SU-DHL-6 (cell line): Measurements from ENCODE around the gene HOXD3.

Experiments used
- H2AFZ ChIP-seq: fragments of 200-600 bp; sonication (generic); 2 replicates; pipeline ENCODE4 v1.6.1; 2014; ENCODE audit warnings: low read depth, mild to moderate bottlenecking, moderate library complexity, mixed read lengths, antibody characterized with exemption, low read length; ENCODE audit not compliant: severe bottlenecking
- H3F3A ChIP-seq: fragments of 200-600 bp; shearing (Covaris generic); 2 replicates; pipeline ENCODE4 v1.6.0; 2016; ENCODE audit warnings: antibody characterized with exemption, mild to moderate bottlenecking; ENCODE audit not compliant: insufficient read depth
- H3K27ac ChIP-seq: fragments of 200-600 bp; sonication (generic); 2 replicates; pipeline ENCODE4 v1.5.1; 2016; ENCODE audit warnings: low read depth, mild to moderate bottlenecking, low read length, moderate library complexity, mixed read lengths
- H3K27me3 ChIP-seq: fragments of 200-600 bp; sonication (generic), shearing (Covaris generic); 2 replicates; pipeline ENCODE4 v1.6.0; 2014; ENCODE audit warnings: mild to moderate bottlenecking, low read length
- H3K36me3 ChIP-seq: fragments of 200-600 bp; sonication (generic); 2 replicates; pipeline ENCODE4 v1.6.1; 2014; ENCODE audit warnings: mild to moderate bottlenecking, low read length, mixed read lengths
- H3K4me2 ChIP-seq: fragments of 300-600, 200-600 bp; shearing (Covaris generic), sonication (generic); 2 replicates; pipeline ENCODE4 v1.6.0; 2014; ENCODE audit warnings: low read length, low read depth, mild to moderate bottlenecking; ENCODE audit not compliant: poor library complexity, severe bottlenecking
- H3K4me3 ChIP-seq: fragments of 200-600 bp; sonication (generic); 2 replicates; pipeline ENCODE4 v1.5.1; 2014; ENCODE audit warnings: antibody characterized with exemption, low read length, mild to moderate bottlenecking, mixed read lengths; ENCODE audit not compliant: insufficient read depth, poor library complexity, severe bottlenecking
- H3K79me2 ChIP-seq: fragments of 200-600 bp; sonication (generic); 2 replicates; pipeline ENCODE4 v1.6.1; 2014; ENCODE audit warnings: mild to moderate bottlenecking, low read length, moderate library complexity; ENCODE audit not compliant: insufficient read depth
- H3K9ac ChIP-seq: fragments of 200-600 bp; sonication (generic); 2 replicates; pipeline ENCODE4 v1.7.0; 2014; ENCODE audit warnings: mild to moderate bottlenecking, low read length
- H3K9me2 ChIP-seq: fragments of 200-600 bp; sonication (generic); replicated peaks from 2 replicates; pipeline ENCODE4 v1.6.1; 2014; ENCODE audit warnings: low read length; ENCODE audit not compliant: insufficient read depth
- H3K9me3 ChIP-seq: fragments of 200-600 bp; sonication (generic); 2 replicates; pipeline ENCODE4 v1.6.1; 2014; ENCODE audit warnings: low read length, mixed read lengths; ENCODE audit not compliant: insufficient read depth
- H4K20me1 ChIP-seq: fragments of 200-600 bp; sonication (generic); 2 replicates; pipeline ENCODE4 v1.6.1; 2014; ENCODE audit warnings: low read depth, mild to moderate bottlenecking, antibody characterized with exemption, low read length, moderate library complexity, mixed read lengths
- EZH2phosphoT487 ChIP-seq: fragments of 200-600 bp; sonication (generic), shearing (Covaris generic); conservative IDR thresholded peaks from 2 replicates; pipeline ENCODE4 v1.6.1; 2018; ENCODE audit warnings: mild to moderate bottlenecking, antibody characterized with exemption, low read length, moderate library complexity, mixed read lengths
- TF ChIP-seq, protein P1 (sequence below): fragments of 200-600 bp; sonication (generic); IDR thresholded peaks from one replicate; pipeline ENCODE4 v1.5.1; 2017; ENCODE audit warnings: antibody characterized with exemption, mild to moderate bottlenecking, low read length, moderate library complexity; ENCODE audit not compliant: insufficient read depth, poor library complexity, severe bottlenecking

The HOXD3 gene

DNA sequence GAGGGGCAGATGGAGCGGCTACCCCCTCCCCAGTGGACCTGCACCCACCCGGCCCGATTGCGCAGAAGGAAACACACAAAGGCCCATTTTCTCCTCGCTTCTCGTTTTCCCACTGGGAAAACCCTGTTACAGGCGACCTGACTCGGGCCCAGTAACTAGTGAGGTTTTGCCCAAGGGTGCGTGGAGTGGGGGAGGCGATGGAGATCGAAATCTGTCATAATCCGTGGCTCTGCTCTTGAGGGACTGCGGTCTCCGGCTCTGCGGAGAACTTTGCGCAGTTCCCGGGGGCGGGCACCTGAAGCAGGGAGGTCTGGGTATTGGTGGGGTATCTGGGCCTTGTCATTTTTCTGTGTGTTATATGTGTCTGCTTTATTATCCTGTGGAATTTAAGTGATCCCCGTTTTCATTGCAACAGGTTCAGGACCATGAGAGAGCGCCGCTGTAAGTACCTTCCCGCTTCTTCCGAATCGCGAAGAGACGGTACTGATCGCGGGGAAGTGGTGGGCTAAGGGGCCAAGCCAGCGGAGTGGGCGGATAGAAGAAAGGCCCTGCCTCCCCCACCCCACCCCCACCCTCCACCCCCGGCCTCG lies 9.8 kb upstream of the HOXD3 start:
- H2AFZ ChIP-seq = no peak overlapping the region
- H3K4me3 ChIP-seq = no peak overlapping the region
- no peaks in the 10 kb centered on the region for H3K9me3 ChIP-seq
- H3K27me3 ChIP-seq = no peaks in the 10 kb centered on the region
- H3K4me2 ChIP-seq = no peak overlapping the region
- no peaks in the 10 kb centered on the region for H4K20me1 ChIP-seq
- H3K27ac ChIP-seq = no peak overlapping the region
- H3K9me2 ChIP-seq = no peaks in the 10 kb centered on the region
- no peaks in the 10 kb centered on the region for H3K36me3 ChIP-seq
- no peaks in the 10 kb centered on the region for H3K79me2 ChIP-seq
- no peaks in the 10 kb centered on the region for H3F3A ChIP-seq
- no peak overlapping the region for H3K9ac ChIP-seq
- TF ChIP-seq, protein P1, sequence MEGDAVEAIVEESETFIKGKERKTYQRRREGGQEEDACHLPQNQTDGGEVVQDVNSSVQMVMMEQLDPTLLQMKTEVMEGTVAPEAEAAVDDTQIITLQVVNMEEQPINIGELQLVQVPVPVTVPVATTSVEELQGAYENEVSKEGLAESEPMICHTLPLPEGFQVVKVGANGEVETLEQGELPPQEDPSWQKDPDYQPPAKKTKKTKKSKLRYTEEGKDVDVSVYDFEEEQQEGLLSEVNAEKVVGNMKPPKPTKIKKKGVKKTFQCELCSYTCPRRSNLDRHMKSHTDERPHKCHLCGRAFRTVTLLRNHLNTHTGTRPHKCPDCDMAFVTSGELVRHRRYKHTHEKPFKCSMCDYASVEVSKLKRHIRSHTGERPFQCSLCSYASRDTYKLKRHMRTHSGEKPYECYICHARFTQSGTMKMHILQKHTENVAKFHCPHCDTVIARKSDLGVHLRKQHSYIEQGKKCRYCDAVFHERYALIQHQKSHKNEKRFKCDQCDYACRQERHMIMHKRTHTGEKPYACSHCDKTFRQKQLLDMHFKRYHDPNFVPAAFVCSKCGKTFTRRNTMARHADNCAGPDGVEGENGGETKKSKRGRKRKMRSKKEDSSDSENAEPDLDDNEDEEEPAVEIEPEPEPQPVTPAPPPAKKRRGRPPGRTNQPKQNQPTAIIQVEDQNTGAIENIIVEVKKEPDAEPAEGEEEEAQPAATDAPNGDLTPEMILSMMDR = no peak
- no peak for TF ChIP-seq EZH2phosphoT487

DNA sequence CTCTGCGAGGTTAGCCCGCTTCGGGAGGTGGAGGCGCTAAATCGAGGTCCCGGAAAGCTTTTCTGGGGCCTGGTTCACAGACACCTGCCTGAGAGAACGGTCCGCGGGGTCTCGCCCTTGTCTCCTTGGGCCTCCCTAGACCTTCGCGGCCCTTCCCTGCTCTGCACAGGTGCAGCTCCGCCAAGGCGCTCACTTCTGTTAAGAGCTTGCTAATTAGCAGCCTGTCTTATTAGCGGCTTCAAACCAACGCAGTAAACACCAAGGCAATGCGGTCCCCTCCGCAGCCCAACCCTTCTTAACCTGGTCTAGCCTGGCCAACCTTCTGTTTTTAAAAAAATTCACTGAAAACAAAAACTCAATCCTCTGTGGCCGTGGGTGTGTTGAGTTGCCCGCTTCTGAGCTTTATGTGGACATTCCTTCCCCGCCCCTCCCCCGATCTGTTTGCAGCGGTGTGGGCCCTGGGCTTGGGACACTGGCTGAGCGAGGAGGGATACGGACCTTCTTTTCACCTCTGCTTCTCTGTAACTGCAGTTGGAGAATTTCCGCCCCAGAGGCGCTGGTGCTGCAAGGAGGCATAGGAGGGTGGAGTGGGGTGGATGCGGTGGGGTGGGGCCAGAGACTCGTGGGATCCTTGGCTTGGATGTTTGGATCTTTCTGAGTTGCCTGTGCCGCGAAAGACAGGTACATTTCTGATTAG lies 9.2 kb upstream of the HOXD3 start:
- no peaks in the 10 kb centered on the region for H3K9me3 ChIP-seq
- H3K4me2 ChIP-seq = no peak overlapping the region
- no peak overlapping the region for H3K27ac ChIP-seq
- TF ChIP-seq, protein P1 = no peak
- TF ChIP-seq EZH2phosphoT487 = no peak
- H3K9ac ChIP-seq = no peak overlapping the region
- H3K79me2 ChIP-seq = no peaks in the 10 kb centered on the region
- H2AFZ ChIP-seq = no peak overlapping the region
- H3K9me2 ChIP-seq = no peaks in the 10 kb centered on the region
- H3F3A ChIP-seq = no peaks in the 10 kb centered on the region
- no peak overlapping the region for H3K4me3 ChIP-seq
- no peaks in the 10 kb centered on the region for H4K20me1 ChIP-seq
- H3K36me3 ChIP-seq = no peaks in the 10 kb centered on the region
- no peaks in the 10 kb centered on the region for H3K27me3 ChIP-seq

DNA sequence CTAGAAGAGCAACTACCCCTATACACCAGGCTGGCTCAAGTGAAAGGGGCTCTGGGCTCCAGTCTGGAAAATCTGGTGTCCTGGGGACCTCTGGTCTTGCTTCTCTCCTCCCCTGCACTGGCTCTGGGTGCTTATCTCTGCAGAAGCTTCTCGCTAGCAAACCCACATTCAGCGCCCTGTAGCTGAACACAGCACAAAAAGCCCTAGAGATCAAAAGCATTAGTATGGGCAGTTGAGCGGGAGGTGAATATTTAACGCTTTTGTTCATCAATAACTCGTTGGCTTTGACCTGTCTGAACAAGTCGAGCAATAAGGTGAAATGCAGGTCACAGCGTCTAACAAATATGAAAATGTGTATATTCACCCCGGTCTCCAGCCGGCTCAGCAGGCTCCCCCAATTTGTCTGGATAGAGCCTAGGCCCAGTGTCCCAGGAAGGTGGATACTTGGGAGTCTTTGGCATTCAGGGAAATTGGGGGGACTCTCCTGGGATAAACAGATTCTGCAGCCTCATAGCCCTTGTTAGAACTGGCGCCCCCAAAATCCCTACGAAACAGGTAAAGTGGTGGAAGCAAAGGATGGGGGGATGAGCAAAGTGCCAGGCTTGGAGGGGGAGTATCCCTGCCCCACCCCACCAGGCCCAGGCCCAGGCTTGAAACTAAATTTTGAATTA lies 8.2 kb upstream of the HOXD3 start:
- Histone ChIP-seq H3K4me2 (no peak overlapping the region), H3K27ac (no peak overlapping the region), H3K9ac (no peak overlapping the region), H3K27me3 (no peaks in the 10 kb centered on the region), H3K4me3 (no peak overlapping the region), H3K9me2 (no peaks in the 10 kb centered on the region), H4K20me1 (no peaks in the 10 kb centered on the region), H3K36me3 (no peaks in the 10 kb centered on the region), H3F3A (no peaks in the 10 kb centered on the region), H3K79me2 (no peaks in the 10 kb centered on the region), H3K9me3 (no peaks in the 10 kb centered on the region), H2AFZ (no peak overlapping the region)
- TF ChIP-seq EZH2phosphoT487 = no peak
- TF ChIP-seq, protein P1 = no peak
